Measurements from ENCODE around the gene ATP6V0B. TPM values are rescaled to one million over a fixed set of nuclear protein-coding genes. Genes with fewer than 3 reads are reported as not detected.

ATP6V0B gene
- total RNA-seq, 1 donor from 2014 or later: 119 TPM

DNA sequence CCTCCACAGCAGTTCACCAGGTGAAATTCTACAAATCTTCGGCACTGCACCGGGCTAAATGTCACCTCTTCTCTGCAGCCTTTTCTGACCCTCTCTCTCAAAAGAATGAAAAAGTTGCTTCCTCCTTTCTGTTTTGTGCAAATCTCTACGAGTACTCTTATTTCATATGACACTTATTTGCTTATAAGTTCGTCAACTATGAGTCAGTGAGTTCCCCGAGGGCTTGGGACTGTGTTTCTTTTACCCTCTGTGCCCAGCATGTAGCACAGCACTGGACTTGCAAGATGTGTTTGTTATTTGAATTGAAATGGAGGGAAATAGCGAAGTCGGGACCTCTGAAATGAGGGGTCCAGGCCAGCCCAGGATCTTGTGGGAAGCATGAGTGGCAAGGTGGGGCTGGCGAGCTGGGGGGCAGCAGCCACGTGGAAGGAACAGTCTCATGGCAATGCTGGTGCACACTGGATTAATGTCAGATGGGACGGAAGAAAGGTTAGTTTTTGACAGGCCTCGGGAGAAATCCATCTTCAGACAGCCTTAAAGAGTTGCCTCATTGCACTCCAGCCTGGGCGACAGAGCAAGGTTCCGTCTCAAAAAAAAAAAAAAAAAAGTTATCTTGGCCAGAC lies 50.3 kb downstream of the ATP6V0B start:
- DNase-seq (ENCODE audit: extremely low read depth, low read depth, low spot score): no peak

DNA sequence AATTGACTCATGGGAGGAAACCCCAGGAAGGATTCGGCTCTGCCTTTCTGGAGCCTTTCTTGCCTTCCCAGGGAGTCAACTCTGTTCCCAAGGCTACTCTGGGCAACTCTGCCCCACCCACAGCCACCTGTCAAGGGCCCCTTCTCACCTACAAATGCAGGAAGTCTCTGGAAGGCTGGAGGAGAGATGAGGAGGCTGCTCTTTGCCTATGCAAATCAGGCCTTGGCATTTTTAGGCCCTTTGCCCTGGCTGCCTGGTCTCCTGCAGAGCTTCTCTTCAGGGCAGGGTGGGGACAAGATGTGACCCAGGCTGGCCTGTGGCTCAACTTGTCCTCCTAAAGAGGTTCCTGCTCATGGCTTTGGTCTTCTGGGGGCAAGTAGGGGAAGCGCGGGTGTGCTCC lies 51.1 kb downstream of the ATP6V0B start:
- DNase-seq (ENCODE audit: extremely low read depth, low read depth, low spot score): no peak

DNA sequence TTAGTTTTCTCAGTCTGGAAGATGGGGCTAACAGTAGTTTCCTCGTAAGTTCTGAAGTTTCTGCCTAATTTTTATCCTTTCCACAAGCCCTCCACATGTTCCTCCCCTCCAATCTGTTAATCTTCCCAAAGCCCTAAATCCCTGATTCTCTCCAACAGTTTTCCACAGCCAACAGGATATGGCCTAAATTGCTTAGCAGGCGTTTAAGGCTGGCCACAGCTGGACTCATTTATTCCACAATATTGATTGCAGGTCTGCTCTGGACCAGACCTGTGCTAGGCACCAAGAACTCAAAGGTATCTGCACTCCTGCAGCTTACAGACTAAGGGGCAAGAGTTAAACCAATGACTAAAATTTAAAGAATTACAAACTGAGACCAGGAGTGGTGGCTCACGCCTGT lies 52.6 kb downstream of the ATP6V0B start:
- no peak for DNase-seq (ENCODE audit: extremely low read depth, low read depth, low spot score)

Other genes starting within 250 kb of the ATP6V0B start
- 0.88 TPM in 1 of 2 replicates, not detected in the other for gene ARTN, start 41.2 kb upstream of the ATP6V0B start, total RNA-seq
- 21.2 and 27.1 TPM in 2 replicates for gene IPO13, start 28.0 kb upstream of the ATP6V0B start, total RNA-seq
- gene DPH2, start 5.0 kb upstream of the ATP6V0B start, total RNA-seq: 19.4 and 26.7 TPM in 2 replicates
- gene B4GALT2, start 4.2 kb downstream of the ATP6V0B start, total RNA-seq: 87.5 and 93.8 TPM in 2 replicates
- 0.97 and 5.7 TPM in 2 replicates for gene CCDC24, start 16.6 kb downstream of the ATP6V0B start, total RNA-seq
- gene SLC6A9, start 56.5 kb downstream of the ATP6V0B start, total RNA-seq: 0.15 and 1.5 TPM in 2 replicates
- not detected in 2 replicates for gene KLF17, start 143.9 kb downstream of the ATP6V0B start, total RNA-seq
- not detected in 2 replicates for gene KLF18, start 166.7 kb downstream of the ATP6V0B start, total RNA-seq
- gene DMAP1, start 238.5 kb downstream of the ATP6V0B start, total RNA-seq: 48.3 and 48.4 TPM in 2 replicates

Measured in glomerular endothelial cell (primary cell).